Fibroblast of mammary gland (primary cell): ENCODE measurements around the gene DOCK1.

Experiments used
- DNase-seq: peaks from one replicate; pipeline ENCODE4 v3.0.0-alpha.2; 2010; ENCODE audit warnings: low read depth
- H3K4me3 ChIP-seq: 2 replicates; pipeline ENCODE4 v1.5.1; 2011; ENCODE audit warnings: low read depth, mild to moderate bottlenecking, low read length, moderate library complexity; ENCODE audit not compliant: control insufficient read depth
- CTCF ChIP-seq: conservative IDR thresholded peaks from 2 replicates; pipeline ENCODE4 v1.5.1; 2011; ENCODE audit warnings: low read depth, low read length, inconsistent platforms; ENCODE audit not compliant: control insufficient read depth, insufficient read depth

DOCK1 gene

DNA sequence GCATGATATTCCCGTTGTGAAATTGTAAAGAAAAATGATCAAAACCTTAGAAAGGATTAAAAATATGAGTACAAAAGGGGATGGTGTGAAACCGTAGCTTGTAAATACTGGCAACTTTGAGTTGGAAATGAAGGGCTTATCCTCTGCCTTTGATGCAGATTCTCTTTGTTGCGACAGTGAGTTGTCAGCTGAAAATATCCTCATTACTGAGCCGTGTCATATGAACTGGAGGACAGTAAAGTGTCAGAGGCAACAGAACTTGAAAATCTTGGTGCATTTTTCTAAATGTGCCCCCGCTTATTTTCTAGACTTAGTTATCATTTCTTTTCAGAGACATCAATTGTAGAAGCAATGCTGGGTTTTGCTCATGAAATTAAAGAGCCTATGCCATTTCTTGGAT is 473.4 kb downstream of the DOCK1 start:
- no peak for DNase-seq
- TF ChIP-seq CTCF: no peak
- no peak overlapping the region for H3K4me3 ChIP-seq

DNA sequence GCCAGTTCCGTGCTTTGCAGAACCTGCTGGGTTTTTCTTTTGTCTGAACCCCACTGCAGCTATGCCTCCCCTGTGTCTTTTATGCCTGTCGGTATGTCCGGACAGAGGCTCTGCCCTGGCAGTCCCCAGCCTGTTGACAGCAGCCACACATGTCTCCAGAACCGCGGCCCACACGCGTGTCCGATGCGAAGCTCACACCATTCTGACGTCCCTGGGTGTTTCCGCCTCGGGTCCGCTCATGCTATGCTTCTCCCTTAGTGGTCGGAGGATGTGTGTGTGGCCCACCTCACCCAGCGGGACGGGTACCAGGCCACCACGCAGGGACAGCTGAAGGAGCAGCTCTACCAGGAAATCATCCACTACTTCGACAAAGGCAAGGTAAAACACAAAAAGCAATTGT is 479.3 kb downstream of the DOCK1 start:
- no peak for DNase-seq
- H3K4me3 ChIP-seq: no peak overlapping the region
- no peak for TF ChIP-seq CTCF

DNA sequence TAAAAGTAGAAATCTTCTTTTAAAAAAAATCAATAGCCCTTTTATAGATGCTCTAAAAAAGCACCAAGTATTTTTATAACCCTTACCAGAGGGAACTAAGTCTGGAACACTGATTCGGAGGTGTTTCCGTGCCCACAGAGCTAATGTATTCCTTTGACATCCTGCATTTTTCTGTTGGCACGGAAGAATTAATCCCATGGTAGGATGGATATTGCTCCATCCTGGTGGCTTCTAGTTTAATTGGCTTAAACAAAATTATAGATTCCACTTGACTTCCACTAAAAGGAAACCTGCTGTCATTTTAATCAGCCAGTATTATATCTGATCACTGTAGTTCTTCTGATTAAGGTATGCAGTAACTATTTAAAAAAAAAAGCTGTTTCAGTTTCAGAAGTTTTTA is 479.8 kb downstream of the DOCK1 start:
- no peak overlapping the region for H3K4me3 ChIP-seq
- TF ChIP-seq CTCF: no peak
- DNase-seq: no peak

GRCh38 chr10:127386606-127387327 is 481.5 kb downstream of the DOCK1 start:
- DNase-seq: no peak
- H3K4me3 ChIP-seq: no peak overlapping the region
- TF ChIP-seq CTCF: no peak

- DNase-seq: no peak
- no peak for TF ChIP-seq CTCF
- H3K4me3 ChIP-seq: no peak overlapping the region
Measured at GRCh38 chr10:127391875-127392274, 486.6 kb downstream of the DOCK1 start.

- no peak for TF ChIP-seq CTCF
- no peak overlapping the region for H3K4me3 ChIP-seq
- DNase-seq: no peak
Measured at GRCh38 chr10:127392351-127393235, 487.4 kb downstream of the DOCK1 start.
